HG02885 (cell line): ENCODE data around the gene ADGRB3.
"Not testable (repeated sequence)": the region's sequence is repeated elsewhere in the genome, so short reads cannot be mapped to it uniquely, and the experiment has no call there.

Experiments used
- ATAC-seq: cut with Tn5 transposase; IDR thresholded peaks from one replicate; pipeline ENCODE4 v1.9.1; 2021; ENCODE audit warnings: mild to moderate bottlenecking; ENCODE audit not compliant: unreplicated experiment, poor library complexity

ADGRB3 gene

GRCh38 chr6:68774843-68775242, 139.8 kb downstream of the ADGRB3 start:
- no peak for ATAC-seq

DNA sequence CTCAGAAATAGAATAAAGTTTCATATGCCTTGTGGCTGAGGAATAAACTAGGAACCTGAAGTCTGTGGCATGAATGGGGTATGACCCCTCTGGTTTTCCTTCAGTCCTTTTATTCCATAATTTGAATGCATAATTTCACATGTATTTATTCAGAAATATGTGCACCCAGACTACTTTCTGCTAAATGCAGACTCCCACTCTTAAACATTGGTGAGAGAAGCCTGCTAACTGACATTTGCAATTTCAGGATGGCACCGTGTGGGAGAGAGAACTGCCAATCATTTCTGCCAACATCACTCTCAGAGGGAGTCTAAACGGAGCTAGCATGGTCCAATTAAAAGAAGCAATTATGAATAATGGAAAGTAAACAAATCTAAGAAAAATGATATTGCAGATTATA, 141.3 kb downstream of the ADGRB3 start:
- no peak for ATAC-seq

DNA sequence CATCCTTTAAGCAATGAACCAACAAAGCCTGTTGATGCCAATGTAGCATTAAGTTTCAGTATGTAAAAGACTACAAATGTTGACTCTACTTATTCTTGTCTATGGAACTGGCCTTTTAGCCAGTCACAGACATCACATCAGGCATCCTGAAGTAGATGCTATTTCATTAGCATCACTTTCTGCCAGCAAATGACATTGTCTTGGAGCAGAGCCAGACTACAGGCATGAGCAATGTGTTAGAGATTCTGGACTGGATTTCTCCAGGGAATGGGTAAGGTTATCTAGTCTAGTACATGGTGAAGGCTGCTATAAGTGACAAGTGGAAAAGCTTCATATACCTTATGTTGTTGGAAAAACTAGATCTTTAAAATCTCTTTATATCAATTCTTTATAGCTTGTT, 142.9 kb downstream of the ADGRB3 start:
- ATAC-seq = no peak

- ATAC-seq = peak; percentile 53
These were observed 143.4 kb downstream of the ADGRB3 start for GRCh38 chr6:68778356-68779020.

DNA sequence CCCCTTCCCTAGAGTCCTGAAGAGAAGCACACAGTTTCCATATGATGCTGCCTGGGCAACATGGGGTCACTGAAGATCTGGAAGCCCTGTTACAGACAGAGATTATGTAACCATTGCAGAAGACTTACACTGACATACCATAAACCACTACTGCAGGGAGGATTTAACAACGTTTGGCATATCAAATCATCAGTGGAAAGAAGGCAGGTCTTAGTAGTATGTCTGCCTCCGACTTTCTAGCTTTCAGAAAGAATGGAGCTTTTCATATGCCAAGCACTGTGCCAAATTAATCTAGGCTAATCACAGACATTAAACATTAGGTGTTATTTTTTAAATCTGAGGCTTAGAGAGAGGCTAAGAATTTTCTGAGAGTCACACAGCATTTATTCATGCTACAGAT, 144.3 kb downstream of the ADGRB3 start:
- no peak for ATAC-seq

DNA sequence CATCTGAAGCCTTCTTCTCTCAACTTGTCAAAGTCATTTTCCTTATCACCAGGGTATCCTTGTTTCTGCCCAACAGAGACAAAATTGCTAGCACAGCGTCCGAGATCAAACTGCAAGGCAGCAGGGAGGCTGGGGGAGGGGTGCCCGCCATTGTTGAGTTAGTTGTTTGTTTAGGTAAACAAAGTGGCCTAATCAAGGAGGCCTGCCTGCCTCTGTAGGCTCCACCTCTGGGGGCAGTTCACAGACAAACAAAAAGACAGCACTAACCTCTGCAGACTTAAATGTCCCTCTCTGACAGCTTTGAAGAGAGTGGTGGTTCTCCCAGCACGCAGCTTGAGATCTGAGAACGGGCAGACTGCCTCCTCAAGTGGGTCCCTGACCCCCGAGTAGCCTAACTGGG, 155.0 kb downstream of the ADGRB3 start:
- ATAC-seq = not testable (repeated sequence)

DNA sequence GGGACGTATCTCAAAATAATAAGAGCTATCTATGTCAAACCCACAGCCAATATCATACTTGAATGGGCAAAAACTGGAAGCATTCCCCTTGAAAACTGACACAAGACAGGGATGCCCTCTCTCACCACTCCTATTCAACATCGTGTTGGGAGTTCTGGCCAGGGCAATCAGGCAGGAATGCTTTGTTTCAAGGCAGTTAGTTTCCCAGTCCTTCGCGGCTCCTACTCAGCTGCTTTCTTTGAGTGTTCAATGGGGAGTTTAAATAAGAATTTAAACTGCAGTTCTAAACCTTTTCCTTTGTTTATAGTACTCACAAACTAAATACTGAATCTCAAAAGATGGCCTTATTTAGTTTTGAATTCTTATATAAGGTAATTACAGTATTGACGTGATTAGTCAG, 179.9 kb downstream of the ADGRB3 start:
- not testable (repeated sequence) for ATAC-seq

- ATAC-seq = no peak
These were observed 191.4 kb downstream of the ADGRB3 start for GRCh38 chr6:68826501-68826900.

- ATAC-seq = no peak
These were observed 199.5 kb downstream of the ADGRB3 start for GRCh38 chr6:68834551-68834950.

GRCh38 chr6:68838571-68838970, 203.5 kb downstream of the ADGRB3 start:
- ATAC-seq = no peak

DNA sequence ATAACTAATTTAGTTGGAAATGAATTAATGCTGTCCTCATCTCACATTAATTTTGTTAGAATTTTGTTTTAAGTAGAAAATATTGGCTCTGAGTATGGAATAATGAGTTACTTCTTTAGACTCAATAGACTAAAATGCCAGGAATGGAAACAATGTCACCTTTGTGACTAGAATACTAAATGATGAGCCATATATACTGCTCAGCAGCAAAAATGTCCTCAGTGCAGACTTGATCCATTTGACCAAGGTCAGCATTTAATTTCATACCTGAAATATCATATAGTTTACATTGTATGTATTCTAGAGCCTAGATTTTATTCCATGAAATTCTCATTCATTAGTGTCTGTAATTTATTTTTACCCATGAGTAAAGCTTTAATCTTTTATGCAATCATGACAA, 217.7 kb downstream of the ADGRB3 start:
- no peak for ATAC-seq

- no peak for ATAC-seq
These were observed 224.2 kb downstream of the ADGRB3 start for GRCh38 chr6:68859233-68859632.

DNA sequence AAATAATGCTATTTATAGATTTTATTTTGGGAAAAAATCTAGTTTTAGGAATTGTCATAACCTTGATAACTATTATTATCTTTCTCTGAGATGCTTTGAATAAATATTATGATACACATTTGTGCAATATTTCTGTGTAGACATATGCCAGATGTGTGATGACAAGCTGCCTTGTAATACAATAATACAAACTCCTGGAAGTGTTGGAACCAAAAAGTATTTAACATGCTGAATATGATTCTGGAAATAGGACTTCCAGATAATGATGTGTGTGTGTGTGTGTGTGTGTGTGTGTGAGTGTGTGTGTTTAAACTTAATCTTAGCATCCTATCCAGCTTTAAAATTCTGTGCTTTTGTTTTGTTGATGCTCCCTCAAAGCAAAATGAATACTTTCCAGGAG, 233.6 kb downstream of the ADGRB3 start:
- no peak for ATAC-seq

DNA sequence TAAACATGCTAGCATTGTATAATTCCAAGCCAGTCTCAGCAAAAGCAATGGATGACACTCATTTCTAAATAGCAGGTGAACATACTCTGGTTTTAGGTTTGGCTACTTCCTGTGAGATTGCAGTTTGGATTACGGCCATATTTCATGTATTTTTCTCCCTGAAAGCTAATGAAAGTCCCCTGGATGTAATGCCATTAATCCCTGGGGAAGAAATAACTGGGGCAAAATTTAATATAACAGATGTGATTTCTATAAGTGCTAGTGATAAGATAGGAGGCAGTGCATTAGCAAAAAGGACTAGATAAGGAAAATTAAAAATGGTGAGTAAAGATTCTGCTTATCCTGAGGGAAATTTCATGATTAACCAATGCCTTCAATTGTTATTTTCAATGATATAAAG, 238.2 kb downstream of the ADGRB3 start:
- ATAC-seq = no peak

DNA sequence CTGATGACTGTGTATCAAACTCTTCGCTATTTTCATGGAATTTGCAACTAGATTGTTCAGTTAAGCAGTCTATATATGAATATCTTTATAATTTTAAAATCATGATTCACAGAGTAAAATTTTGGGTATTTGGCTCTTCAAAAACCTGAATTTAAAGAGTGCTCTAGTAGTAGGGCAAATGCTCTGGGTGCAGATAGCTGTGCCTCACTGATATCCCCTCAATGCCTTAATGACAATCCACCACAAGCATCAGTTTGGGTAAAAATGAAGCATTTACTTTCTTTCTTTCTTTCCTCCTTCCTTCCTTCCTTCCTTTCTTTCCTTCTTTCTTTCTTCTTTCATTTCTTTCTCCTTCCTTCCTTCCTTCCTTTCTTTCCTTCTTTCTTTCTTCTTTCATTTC, 239.7 kb downstream of the ADGRB3 start:
- no peak for ATAC-seq

GRCh38 chr6:68875403-68875802, 240.3 kb downstream of the ADGRB3 start:
- ATAC-seq = no peak

- peak; percentile 75 for ATAC-seq
These were observed 241.9 kb downstream of the ADGRB3 start for GRCh38 chr6:68876792-68877493.

DNA sequence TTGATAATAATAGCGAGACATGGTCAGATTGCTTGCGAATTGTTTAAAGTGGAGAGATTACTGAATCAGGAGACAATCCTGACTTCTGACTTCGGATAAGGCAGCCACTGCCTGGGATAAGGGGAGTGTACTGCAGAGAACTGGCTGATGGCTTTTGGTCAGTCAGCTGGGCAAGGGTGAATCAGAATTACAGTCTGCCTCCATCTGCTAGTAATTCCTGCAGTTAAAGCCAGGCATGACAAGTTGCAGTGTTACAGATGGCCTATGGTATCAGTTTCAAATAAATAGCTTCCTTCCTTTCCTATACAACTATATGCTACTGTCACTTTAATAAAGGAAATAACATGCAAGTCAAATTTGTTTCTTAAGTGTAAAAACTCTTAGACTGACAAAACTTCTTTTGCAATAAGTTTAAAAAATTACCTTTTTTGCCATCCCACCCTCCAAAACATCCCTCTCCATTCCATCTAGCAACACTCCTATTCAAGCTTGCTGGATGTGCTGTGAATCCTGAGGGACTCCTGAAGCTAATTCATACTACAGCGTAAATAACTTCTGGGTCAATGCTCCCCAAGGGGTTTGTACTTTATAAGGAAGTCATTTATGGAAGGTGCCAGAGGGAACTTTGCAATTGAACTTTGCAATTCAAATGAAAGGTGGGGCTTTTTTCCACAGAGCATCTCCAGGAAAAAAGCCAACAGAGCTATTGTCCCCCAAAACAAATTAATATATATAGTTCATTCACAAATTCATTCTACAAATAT, 245.2 kb downstream of the ADGRB3 start:
- no peak for ATAC-seq

DNA sequence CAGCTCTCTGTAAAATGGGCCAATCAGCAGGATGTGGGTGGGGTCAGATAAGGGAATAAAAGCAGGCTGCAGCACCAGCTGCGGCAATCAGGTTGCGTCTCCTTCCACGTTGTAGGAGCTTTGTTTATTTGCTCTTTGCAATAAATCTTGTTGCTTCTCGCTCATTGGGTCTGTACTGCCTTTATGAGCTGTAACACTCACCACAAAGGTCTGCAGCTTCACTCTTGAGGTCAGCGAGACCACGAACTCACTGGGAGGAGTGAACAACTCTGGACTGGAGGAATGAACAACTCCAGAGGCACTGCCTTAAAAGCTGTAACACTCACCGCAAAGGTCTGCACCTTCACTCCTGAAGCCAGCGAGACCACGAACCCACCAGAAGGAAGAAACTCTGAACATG, 248.2 kb downstream of the ADGRB3 start:
- ATAC-seq = not testable (repeated sequence)

GRCh38 chr6:68891419-68891818, 256.3 kb downstream of the ADGRB3 start:
- ATAC-seq = no peak

DNA sequence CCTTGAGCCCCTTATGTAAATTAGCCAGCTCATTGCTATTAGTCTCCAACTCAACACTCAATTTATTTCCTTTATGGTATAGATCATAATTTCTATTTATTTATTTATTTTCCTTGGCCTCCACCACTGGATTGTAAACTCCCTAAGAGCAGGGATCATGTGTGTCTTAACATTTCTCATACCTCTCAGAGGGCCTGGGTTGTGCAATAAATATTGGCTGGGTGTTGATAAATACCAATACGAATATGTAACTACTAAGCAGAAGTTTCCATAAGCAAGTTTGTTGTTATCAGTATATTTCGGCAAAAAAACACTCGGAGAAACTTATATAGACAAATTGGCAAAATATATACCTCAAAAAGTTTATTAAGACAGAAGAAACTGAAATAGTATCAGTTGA, 257.4 kb downstream of the ADGRB3 start:
- ATAC-seq = no peak
